ENCODE results near the gene MMP28. TPM values are rescaled to one million over a fixed set of nuclear protein-coding genes. Genes with fewer than 3 reads are reported as not detected.

The MMP28 gene
- total RNA-seq, 1 experiment from 2014 or later, result 2.8 TPM

DNA sequence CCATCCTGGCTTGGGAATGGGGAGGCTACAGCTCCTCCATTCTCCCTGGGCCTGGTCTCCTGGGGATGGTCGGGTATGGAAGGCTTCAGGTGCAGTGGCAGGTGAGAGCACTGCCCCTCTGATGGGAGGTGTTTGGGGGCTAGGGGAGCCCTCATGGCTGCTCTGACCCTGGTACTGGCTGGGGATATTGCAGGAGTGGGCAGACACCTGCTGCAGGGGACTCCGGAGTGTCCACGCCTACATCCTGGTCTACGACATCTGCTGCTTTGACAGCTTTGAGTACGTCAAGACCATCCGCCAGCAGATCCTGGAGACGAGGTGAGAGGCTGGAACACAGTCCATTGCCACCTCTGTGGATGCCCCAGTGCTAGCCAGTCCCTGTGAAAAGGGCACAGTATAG, 55.2 kb downstream of the MMP28 start:
- Histone ChIP-seq H3F3A (ENCODE audit: insufficient read depth, low read depth) (no peaks in the 10 kb centered on the region), H2AFZ (no peak overlapping the region), H3K36me3 (ENCODE audit: low read depth) (no peaks in the 10 kb centered on the region), H3K4me2 (no peak overlapping the region), H3K9me2 (ENCODE audit: insufficient read depth) (no peaks in the 10 kb centered on the region), H3K9me3 (ENCODE audit: insufficient read depth, low read depth) (no peaks in the 10 kb centered on the region), H3K4me1 (replicated peaks; ENCODE audit: insufficient read depth) (no peaks in the 10 kb centered on the region), H3K4me3 (no peak overlapping the region), H3K27me3 (ENCODE audit: insufficient read depth, low read depth) (peaks cover 84% of the 10 kb centered on the region), H4K20me1 (ENCODE audit: insufficient read depth) (peaks cover 3% of the 10 kb centered on the region; the same call in 1 of the 2 replicates), H3K27ac (no peak overlapping the region), H3K79me2 (ENCODE audit: low read depth) (no peaks in the 10 kb centered on the region)
- TF ChIP-seq, protein P1, sequence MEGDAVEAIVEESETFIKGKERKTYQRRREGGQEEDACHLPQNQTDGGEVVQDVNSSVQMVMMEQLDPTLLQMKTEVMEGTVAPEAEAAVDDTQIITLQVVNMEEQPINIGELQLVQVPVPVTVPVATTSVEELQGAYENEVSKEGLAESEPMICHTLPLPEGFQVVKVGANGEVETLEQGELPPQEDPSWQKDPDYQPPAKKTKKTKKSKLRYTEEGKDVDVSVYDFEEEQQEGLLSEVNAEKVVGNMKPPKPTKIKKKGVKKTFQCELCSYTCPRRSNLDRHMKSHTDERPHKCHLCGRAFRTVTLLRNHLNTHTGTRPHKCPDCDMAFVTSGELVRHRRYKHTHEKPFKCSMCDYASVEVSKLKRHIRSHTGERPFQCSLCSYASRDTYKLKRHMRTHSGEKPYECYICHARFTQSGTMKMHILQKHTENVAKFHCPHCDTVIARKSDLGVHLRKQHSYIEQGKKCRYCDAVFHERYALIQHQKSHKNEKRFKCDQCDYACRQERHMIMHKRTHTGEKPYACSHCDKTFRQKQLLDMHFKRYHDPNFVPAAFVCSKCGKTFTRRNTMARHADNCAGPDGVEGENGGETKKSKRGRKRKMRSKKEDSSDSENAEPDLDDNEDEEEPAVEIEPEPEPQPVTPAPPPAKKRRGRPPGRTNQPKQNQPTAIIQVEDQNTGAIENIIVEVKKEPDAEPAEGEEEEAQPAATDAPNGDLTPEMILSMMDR (conservative IDR thresholded peaks at IDR 0.05), result no peak
- TF ChIP-seq EZH2 (IDR thresholded peaks at IDR 0.05; ENCODE audit: low read depth), result no peak
- CTCF ChIA-PET, result no interaction called here
- DNase-seq, result no peak
- POLR2A ChIA-PET (ENCODE audit: unreplicated experiment), result no interaction called here
- BruUV-seq (replicated peaks), result no TSS peak
- intact Hi-C loops (cut with micrococcal nuclease; ENCODE audit: unreplicated experiment), result loop anchor here (10.0 kb wide), 1 partner anchor 605 kb away; no protein-coding TSS in a partner anchor

DNA sequence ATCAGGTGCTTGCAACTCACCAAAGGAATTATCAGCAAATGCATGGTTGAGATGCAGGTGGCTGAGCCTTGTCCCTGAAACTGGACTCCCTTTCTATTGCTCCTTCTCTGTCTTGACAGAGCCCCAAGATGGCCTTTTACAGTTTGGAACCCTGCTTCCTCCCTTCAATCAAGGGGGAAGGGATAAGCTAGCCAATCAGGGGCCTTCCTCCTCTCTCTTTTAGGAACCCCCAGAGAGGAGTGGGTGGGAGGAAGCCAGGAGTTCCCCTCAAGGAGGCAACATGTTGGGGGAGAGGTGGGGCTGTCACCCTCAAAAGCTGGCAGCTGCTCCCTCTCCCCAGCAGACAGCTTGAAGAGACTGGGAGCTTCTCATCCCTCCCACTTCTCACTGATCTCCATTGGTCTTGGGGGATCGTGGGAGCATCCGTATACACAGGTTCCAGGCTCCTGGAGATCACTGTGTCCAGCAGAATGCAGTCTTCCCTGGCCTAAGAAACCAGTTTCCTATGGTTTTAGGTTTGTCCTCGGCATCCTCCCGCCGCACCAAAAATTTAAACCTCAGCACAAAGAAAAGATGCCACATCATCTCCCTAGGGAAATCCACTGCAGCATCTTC, 56.8 kb downstream of the MMP28 start:
- Histone ChIP-seq H3K27ac (no peak overlapping the region), H3K9me2 (ENCODE audit: insufficient read depth) (no peaks in the 10 kb centered on the region), H3K36me3 (ENCODE audit: low read depth) (no peaks in the 10 kb centered on the region), H3F3A (ENCODE audit: insufficient read depth, low read depth) (no peaks in the 10 kb centered on the region), H3K79me2 (ENCODE audit: low read depth) (no peaks in the 10 kb centered on the region), H3K9me3 (ENCODE audit: insufficient read depth, low read depth) (no peaks in the 10 kb centered on the region), H4K20me1 (ENCODE audit: insufficient read depth) (peaks cover 3% of the 10 kb centered on the region; the same call in 1 of the 2 replicates), H2AFZ (no peak overlapping the region), H3K4me2 (no peak overlapping the region), H3K27me3 (ENCODE audit: insufficient read depth, low read depth) (peaks cover 68% of the 10 kb centered on the region), H3K4me3 (no peak overlapping the region), H3K4me1 (replicated peaks; ENCODE audit: insufficient read depth) (no peaks in the 10 kb centered on the region)
- TF ChIP-seq EZH2 (IDR thresholded peaks at IDR 0.05; ENCODE audit: low read depth), result no peak
- TF ChIP-seq, protein P1 (conservative IDR thresholded peaks at IDR 0.05), result no peak
- CTCF ChIA-PET, result no interaction called here
- intact Hi-C loops (cut with micrococcal nuclease; ENCODE audit: unreplicated experiment), result no loop called here
- DNase-seq, result no peak
- no TSS peak for BruUV-seq (replicated peaks)
- POLR2A ChIA-PET (ENCODE audit: unreplicated experiment), result no interaction called here

DNA sequence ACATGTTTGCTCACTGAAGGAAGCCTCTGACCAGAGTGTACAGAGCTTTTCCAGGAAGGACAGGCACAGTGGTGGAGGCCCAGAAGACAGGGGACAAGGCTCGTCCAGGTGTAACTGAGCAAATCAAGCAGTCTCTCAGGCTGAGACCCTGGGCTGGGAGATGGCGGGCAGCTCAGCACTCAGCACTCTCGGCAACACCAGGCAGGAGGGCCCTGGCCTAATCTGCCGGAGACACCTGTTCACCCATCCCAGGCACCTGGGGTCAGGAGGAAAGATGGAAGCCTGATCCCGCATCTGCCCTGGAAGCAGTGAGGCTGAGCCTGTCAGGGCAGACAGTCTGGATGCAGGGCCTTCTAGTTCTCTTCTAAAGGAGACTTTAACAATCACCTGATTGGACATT, 59.2 kb downstream of the MMP28 start:
- H2AFZ ChIP-seq, result no peak overlapping the region
- intact Hi-C loops (cut with micrococcal nuclease; ENCODE audit: unreplicated experiment), result no loop called here
- CTCF ChIA-PET, result no interaction called here
- H3K9me2 ChIP-seq (ENCODE audit: insufficient read depth), result no peaks in the 10 kb centered on the region
- H3F3A ChIP-seq (ENCODE audit: insufficient read depth, low read depth), result no peaks in the 10 kb centered on the region
- no peak overlapping the region for H3K4me3 ChIP-seq
- H3K4me1 ChIP-seq (replicated peaks; ENCODE audit: insufficient read depth), result no peaks in the 10 kb centered on the region
- no peaks in the 10 kb centered on the region for H3K79me2 ChIP-seq (ENCODE audit: low read depth)
- no peak overlapping the region for H3K4me2 ChIP-seq
- no TSS peak for BruUV-seq (replicated peaks)
- TF ChIP-seq, protein P1 (conservative IDR thresholded peaks at IDR 0.05), result no peak
- TF ChIP-seq EZH2 (IDR thresholded peaks at IDR 0.05; ENCODE audit: low read depth), result no peak
- H3K9me3 ChIP-seq (ENCODE audit: insufficient read depth, low read depth), result no peaks in the 10 kb centered on the region
- H3K27me3 ChIP-seq (ENCODE audit: insufficient read depth, low read depth), result peaks cover 44% of the 10 kb centered on the region
- no peak for DNase-seq
- no peaks in the 10 kb centered on the region for H3K36me3 ChIP-seq (ENCODE audit: low read depth)
- POLR2A ChIA-PET (ENCODE audit: unreplicated experiment), result no interaction called here
- no peaks in the 10 kb centered on the region; the same call in 1 of the 2 replicates for H4K20me1 ChIP-seq (ENCODE audit: insufficient read depth)
- no peak overlapping the region for H3K27ac ChIP-seq
